K562 (cell line): Measurements from ENCODE around the gene RNF19B. TPM values are rescaled to one million over a fixed set of nuclear protein-coding genes. Genes with fewer than 3 reads are reported as not detected.

ENCODE experiments used
- BMI1 ChIP-seq: fragments of 150-350 bp; IDR thresholded peaks from 2 replicates; pipeline ENCODE4 v1.6.1; 2014; ENCODE audit warnings: low read length
- FOXM1 ChIP-seq, 2 experiments: fragments of 450-650 bp in 1 of 2; sonication (generic) in 1 of 2; formaldehyde crosslinking in 1 of 2; IDR thresholded peaks; 2 replicates each; pipeline versions ENCODE4 v1.6.1 to v1.9.0; 2017 to 2022; ENCODE audit warnings: low read depth in 2 of 2, mild to moderate bottlenecking in 2 of 2, missing genetic modification reagents in 1 of 2, moderate library complexity in 1 of 2
- GABPA ChIP-seq: fragments of 200-800 bp; sonication (Bioruptor generic); conservative IDR thresholded peaks from 2 replicates; pipeline ENCODE4 v1.6.1; 2016; ENCODE audit warnings: low read depth, missing genetic modification characterization, missing compliant biosample characterization
- LEF1 ChIP-seq: fragments of 450-650 bp; IDR thresholded peaks from 2 replicates; pipeline ENCODE4 v1.6.1; 2016; ENCODE audit warnings: mild to moderate bottlenecking
- MNT ChIP-seq, 2 experiments: fragments of 450-650 bp; conservative IDR thresholded peaks; 2 replicates each; pipeline ENCODE4 v1.6.1; 2017; ENCODE audit warnings: mild to moderate bottlenecking in 2 of 2, moderate library complexity in 2 of 2
- MYNN ChIP-seq, 2 experiments: sonication (generic); formaldehyde crosslinking in 1 of 2; IDR thresholded peaks; 2 replicates each; pipeline versions ENCODE4 v1.5.0 to v1.6.1; 2016 to 2020; ENCODE audit warnings: antibody characterized with exemption in 1 of 2, missing genetic modification reagents in 1 of 2
- PRPF4 ChIP-seq: fragments of 200-400 bp; formaldehyde crosslinking; IDR thresholded peaks from one replicate; pipeline ENCODE4 v1.6.1; 2017; ENCODE audit warnings: low read length, low read depth, mild to moderate bottlenecking; ENCODE audit not compliant: insufficient read depth, poor library complexity, severe bottlenecking
- RFX1 ChIP-seq: fragments of 450-650 bp; IDR thresholded peaks from 2 replicates; pipeline ENCODE4 v1.6.1; 2016; ENCODE audit warnings: mild to moderate bottlenecking, moderate library complexity
- SMARCE1 ChIP-seq: fragments of 450-650 bp; IDR thresholded peaks from 2 replicates; pipeline ENCODE4 v1.7.1; 2016; ENCODE audit warnings: mild to moderate bottlenecking
- SREBF1 ChIP-seq: fragments of 150-350 bp; IDR thresholded peaks from 2 replicates; pipeline ENCODE4 v1.6.1; 2014; ENCODE audit warnings: antibody characterized with exemption, low read depth, low read length, borderline replicate concordance
- TBP ChIP-seq: optimal IDR thresholded peaks from 2 replicates; pipeline ENCODE3; 2011; ENCODE audit warnings: low read depth, low read length, improper control_type of control experiment
- ZNF23 ChIP-seq: fragments of 250-450 bp; sonication (Bioruptor Pico); IDR thresholded peaks from 2 replicates; pipeline ENCODE4 v1.4.0; 2020; ENCODE audit warnings: mild to moderate bottlenecking
- ZNF764 ChIP-seq: fragments of 250-450 bp; sonication (Bioruptor Pico); IDR thresholded peaks from 2 replicates; pipeline ENCODE4 v1.4.0; 2020; ENCODE audit warnings: low read depth, mild to moderate bottlenecking, moderate library complexity
- polyA plus RNA-seq, 8 experiments: library from polyadenylated mRNA; depleted of rRNA in 4 of 8; stranded (reverse) in 5 of 8; unstranded in 3 of 8; fragments of >200 nt; fragmentation: Nextera tagmentation in 2 of 8; fragmentation: Illumina TruSeq in 1 of 8; extraction: Ambion mirVana in 2 of 8; extraction: Trizol in 1 of 8; gene quantifications; 2 replicates each; pipeline versions ENCODE4 v1.2.1 to v1.2.3, GENCODE V29; 2011 to 2014; ENCODE audit warnings: inconsistent platforms in 1 of 8, missing spikeins in 1 of 8
- total RNA-seq, 7 experiments: library from RNA; depleted of rRNA in 6 of 7; stranded (reverse); fragments of >200 nt in 6 of 7; fragmentation: Illumina TruSeq in 2 of 7; extraction: Trizol in 2 of 7; gene quantifications; 2 replicates each; pipeline versions ENCODE4 v1.2.1 to v1.2.3, GENCODE V29; 2011 to 2021; ENCODE audit warnings: low replicate concordance in 1 of 7
- TF ChIP-seq, protein P1 (sequence below): IDR thresholded peaks from 2 replicates; pipeline ENCODE4 v1.6.1; 2011; ENCODE audit warnings: borderline replicate concordance, low read depth, mild to moderate bottlenecking, moderate library complexity, low read length; ENCODE audit not compliant: insufficient read depth, poor library complexity, severe bottlenecking
- TF ChIP-seq, protein P2 (sequence below), 2 experiments: IDR thresholded peaks in 1 of 2; conservative IDR thresholded peaks in 1 of 2; 2 replicates each; pipeline ENCODE4 v1.6.1; 2016; ENCODE audit warnings: low read depth in 2 of 2, mild to moderate bottlenecking in 1 of 2, missing compliant biosample characterization in 1 of 2, missing genetic modification characterization in 1 of 2, moderate library complexity in 1 of 2

RNF19B gene
- total and polyA plus RNA-seq, 9 of the 15 experiments (the other 6 are each of a cell fraction or from before 2014, with no cell fraction given): 2.6 to 14.9 (median 10.1) TPM

DNA sequence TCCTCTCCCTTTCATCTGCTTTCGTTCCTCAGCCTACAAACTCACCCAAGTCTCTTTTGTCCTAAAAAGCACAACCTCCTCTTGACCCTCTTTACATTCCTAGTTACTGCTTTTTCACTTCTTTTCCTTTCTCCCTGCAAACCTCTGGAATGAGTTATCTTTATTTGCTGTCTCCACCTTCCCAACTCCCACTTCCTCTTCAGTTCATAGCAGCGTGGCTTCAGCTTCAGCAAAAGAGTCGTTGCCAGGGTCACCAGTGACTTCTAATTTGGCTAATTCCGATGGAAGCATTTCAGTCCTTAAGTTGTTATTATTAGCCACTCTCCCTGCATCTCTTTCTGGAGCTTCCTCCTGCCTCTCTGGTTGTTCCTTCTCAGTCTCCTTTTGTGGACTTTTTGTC is 57.2 kb downstream of the RNF19B start (continued):
- TF ChIP-seq, protein P1, sequence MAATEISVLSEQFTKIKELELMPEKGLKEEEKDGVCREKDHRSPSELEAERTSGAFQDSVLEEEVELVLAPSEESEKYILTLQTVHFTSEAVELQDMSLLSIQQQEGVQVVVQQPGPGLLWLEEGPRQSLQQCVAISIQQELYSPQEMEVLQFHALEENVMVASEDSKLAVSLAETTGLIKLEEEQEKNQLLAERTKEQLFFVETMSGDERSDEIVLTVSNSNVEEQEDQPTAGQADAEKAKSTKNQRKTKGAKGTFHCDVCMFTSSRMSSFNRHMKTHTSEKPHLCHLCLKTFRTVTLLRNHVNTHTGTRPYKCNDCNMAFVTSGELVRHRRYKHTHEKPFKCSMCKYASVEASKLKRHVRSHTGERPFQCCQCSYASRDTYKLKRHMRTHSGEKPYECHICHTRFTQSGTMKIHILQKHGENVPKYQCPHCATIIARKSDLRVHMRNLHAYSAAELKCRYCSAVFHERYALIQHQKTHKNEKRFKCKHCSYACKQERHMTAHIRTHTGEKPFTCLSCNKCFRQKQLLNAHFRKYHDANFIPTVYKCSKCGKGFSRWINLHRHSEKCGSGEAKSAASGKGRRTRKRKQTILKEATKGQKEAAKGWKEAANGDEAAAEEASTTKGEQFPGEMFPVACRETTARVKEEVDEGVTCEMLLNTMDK: no peak
- TF ChIP-seq SREBF1 (no peak), PRPF4 (no peak), SMARCE1 (peak; percentile 19; the same call in 1 of the 2 replicates), MYNN (IDR thresholded peaks at IDR 0.05) (peak; percentile 100), MYNN (CRISPR knock-in tag; IDR thresholded peaks at IDR 0.05) (peak; percentile 97), BMI1 (peak; percentile 23; the same call in 1 of the 2 replicates), LEF1 (0 out of 2 replicates have a peak, but pooled peaks have one; percentile 12), RFX1 (peak; percentile 88), ZNF764 (CRISPR knock-in tag) (0 out of 2 replicates have a peak, but pooled peaks have one; percentile 13), ZNF23 (no peak), TBP (no peak), MNT (conservative IDR thresholded peaks at IDR 0.05) (no peak), GABPA (tag) (0 out of 2 replicates have a peak, but pooled peaks have one; percentile 37), FOXM1 (IDR thresholded peaks at IDR 0.05; ENCODE audit: low read depth) (no peak), FOXM1 (CRISPR knock-in tag; IDR thresholded peaks at IDR 0.05; ENCODE audit: low read depth) (no peak)
- TF ChIP-seq, protein P2, sequence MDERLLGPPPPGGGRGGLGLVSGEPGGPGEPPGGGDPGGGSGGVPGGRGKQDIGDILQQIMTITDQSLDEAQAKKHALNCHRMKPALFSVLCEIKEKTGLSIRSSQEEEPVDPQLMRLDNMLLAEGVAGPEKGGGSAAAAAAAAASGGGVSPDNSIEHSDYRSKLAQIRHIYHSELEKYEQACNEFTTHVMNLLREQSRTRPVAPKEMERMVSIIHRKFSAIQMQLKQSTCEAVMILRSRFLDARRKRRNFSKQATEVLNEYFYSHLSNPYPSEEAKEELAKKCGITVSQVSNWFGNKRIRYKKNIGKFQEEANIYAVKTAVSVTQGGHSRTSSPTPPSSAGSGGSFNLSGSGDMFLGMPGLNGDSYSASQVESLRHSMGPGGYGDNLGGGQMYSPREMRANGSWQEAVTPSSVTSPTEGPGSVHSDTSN (CRISPR knock-in tag; IDR thresholded peaks at IDR 0.05; ENCODE audit: low read depth): no peak
- TF ChIP-seq, protein P2 (tag; conservative IDR thresholded peaks at IDR 0.05; ENCODE audit: low read depth): 0 out of 2 replicates have a peak, but pooled peaks have one; percentile 42
